Measurements from ENCODE around the gene WFIKKN2.

DNA sequence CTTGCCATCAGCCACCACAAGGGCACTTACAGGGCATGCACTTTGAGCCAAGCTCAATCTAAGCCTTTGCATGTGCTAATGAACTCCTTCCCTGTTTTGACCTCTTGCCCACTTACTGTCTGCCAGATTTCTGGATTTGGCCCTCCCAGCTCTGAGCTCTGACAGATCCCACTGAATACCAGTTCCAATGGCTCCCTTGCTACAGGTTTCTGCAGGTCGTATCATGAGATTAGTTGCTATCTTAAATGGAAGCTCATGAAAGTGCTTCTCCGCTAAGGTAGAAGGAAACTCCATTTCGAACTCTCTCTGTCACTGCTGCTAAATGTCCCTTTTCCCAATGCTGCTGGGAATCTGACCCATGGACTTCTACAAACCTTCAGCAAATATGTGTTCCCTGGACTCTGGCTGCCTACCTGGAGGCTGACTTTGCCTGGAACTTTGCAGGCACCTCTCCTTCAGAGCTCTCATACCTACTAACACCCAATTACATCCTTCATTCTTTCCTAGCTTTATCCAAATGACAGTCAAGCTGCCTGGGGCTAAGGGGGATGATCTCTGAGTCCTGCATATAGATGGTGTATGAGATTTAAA lies 54.2 kb downstream of the WFIKKN2 start:
- TF ChIP-seq POLR2AphosphoS5 (IDR thresholded peaks at IDR 0.05; ENCODE audit: low read depth, low read length), result no peak
- no peak for TF ChIP-seq CTCF (IDR thresholded peaks at IDR 0.05)
- TF ChIP-seq GABPA (IDR thresholded peaks at IDR 0.05; ENCODE audit: low read depth), result no peak
- no peak for TF ChIP-seq RCOR1 (IDR thresholded peaks at IDR 0.05; ENCODE audit: low read length)
- TF ChIP-seq NRF1 (IDR thresholded peaks at IDR 0.05; ENCODE audit: low read depth, low read length), result no peak
- no peak for TF ChIP-seq TAF1 (IDR thresholded peaks at IDR 0.05; ENCODE audit: borderline replicate concordance, low read depth, low read length)
- no peak for TF ChIP-seq RAD21 (IDR thresholded peaks at IDR 0.05; ENCODE audit: low read length)
- TF ChIP-seq SIN3A (IDR thresholded peaks at IDR 0.05; ENCODE audit: borderline replicate concordance, low read depth, low read length), result no peak
- no peak for TF ChIP-seq YY1 (IDR thresholded peaks at IDR 0.05; ENCODE audit: low read depth)
